ENCODE measurements around the gene SIRPB2. TPM values are rescaled to one million over a fixed set of nuclear protein-coding genes. Genes with fewer than 3 reads are reported as not detected.

SIRPB2 gene
- total RNA-seq, 4 donors from 2014 or later: 8.5 to 53.7 (median 27.5) TPM

DNA sequence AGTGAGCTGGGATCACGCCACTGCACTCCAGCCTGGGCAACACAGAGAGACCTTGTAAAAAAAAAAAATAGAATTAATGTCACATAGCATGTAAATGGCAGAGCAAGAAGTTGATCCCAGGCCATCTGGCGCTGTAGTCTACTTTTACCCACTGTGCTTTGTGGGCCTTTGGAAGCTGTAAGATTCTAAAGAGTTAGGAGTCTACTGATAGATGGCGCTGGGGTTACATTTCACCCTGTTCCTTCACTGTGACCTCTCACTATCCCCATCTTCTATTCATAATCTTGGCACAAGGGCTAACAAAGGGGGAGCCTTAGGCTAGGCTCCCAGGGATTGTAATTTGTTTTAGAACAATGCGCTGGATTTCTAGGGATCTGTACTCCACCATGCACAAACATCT, 41.8 kb upstream of the SIRPB2 start:
- no peak for TF ChIP-seq CTCF (IDR thresholded peaks at IDR 0.05; ENCODE audit: low read depth)

DNA sequence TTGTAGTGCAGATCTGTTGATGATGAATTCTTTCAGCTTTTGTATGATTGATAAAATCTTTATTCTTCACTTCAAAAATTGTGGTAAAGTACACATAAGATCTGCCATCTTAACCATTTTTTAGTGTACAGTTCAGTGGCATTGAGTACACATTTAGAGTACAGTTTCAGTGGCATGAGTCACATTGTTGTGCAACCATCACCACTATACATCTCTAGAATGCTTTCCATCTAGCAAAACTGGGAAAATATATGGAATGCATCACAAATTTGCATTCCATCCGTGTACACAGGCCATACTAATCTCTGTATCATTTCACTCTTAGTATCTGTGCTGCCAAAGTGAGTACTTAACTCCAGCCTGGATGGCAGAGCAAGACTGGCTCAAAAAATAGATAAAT, 37.6 kb upstream of the SIRPB2 start:
- no peak for TF ChIP-seq CTCF (IDR thresholded peaks at IDR 0.05; ENCODE audit: low read depth)

DNA sequence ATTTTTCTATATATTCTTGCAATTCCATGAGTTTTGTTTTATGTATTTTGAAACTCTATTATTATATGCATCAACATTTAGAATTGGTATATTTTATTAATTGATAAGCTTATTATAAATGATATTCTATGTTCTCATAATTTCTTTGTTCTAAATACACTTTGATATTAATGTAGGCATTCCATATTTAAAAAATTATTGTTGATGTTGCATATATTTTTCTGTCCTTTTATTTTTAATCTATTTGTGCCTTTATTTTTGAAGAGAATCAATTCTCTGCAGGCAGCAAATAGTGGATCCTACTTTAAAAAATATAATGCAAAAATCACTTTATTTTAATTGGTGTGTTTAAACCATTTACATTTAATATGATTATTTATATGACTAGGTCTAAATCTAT, 36.7 kb upstream of the SIRPB2 start:
- TF ChIP-seq CTCF (IDR thresholded peaks at IDR 0.05; ENCODE audit: low read depth): no peak

GRCh38 chr20:1526896-1527295, 35.7 kb upstream of the SIRPB2 start:
- no peak for TF ChIP-seq CTCF (IDR thresholded peaks at IDR 0.05; ENCODE audit: low read depth)

GRCh38 chr20:1526310-1526709, 35.1 kb upstream of the SIRPB2 start:
- TF ChIP-seq CTCF (IDR thresholded peaks at IDR 0.05; ENCODE audit: low read depth): no peak

GRCh38 chr20:1524004-1524403, 32.8 kb upstream of the SIRPB2 start:
- no peak for TF ChIP-seq CTCF (IDR thresholded peaks at IDR 0.05; ENCODE audit: low read depth)

DNA sequence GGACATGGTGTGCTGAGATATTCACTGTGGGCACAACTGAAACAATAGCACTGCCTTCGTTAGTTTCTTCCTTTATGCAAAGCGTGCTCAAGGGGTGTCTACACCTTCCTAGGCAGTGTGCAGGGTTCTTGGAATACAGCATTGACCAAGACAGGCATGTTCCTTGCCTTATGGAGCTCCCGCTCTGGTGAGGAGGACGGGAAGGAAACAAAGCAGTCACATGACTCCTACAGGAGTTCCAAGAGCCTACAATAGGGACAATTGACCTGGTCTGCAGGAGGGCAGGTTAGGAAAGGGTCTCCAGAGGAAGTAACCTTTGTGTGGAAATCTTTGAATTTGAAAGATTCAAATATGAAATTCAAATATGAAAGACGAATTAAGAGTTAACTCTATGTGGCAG, 25.8 kb upstream of the SIRPB2 start:
- no peak for TF ChIP-seq CTCF (IDR thresholded peaks at IDR 0.05; ENCODE audit: low read depth)
